H9 (cell line): ENCODE data around the gene PTPN7. TPM values are rescaled to one million over a fixed set of nuclear protein-coding genes. Genes with fewer than 3 reads are reported as not detected.

Experiments
- DNase-seq: peaks from one replicate; pipeline ENCODE4 v3.0.0-alpha.2; 2017
- H2AFZ ChIP-seq: one replicate; pipeline ENCODE4 v1.6.1; 2013; ENCODE audit warnings: mild to moderate bottlenecking, low read length, control low read depth, moderate library complexity
- H2AK5ac ChIP-seq: 2 replicates; pipeline ENCODE4 v1.6.1; 2013; ENCODE audit warnings: low read length, control low read depth, mixed read lengths; ENCODE audit not compliant: insufficient read length
- H2BK120ac ChIP-seq: one replicate; pipeline ENCODE4 v1.6.1; 2013; ENCODE audit warnings: low read depth, mild to moderate bottlenecking, low read length, control low read depth, inconsistent platforms; ENCODE audit not compliant: poor library complexity, severe bottlenecking
- H2BK12ac ChIP-seq: 2 replicates; pipeline ENCODE4 v1.6.1; 2013; ENCODE audit warnings: low read length, control low read depth, mixed read lengths, low read depth; ENCODE audit not compliant: insufficient read length
- H2BK15ac ChIP-seq: 2 replicates; pipeline ENCODE4 v1.6.1; 2013; ENCODE audit warnings: low read depth, low read length, control low read depth
- H2BK20ac ChIP-seq: one replicate; pipeline ENCODE4 v1.6.1; 2013; ENCODE audit warnings: low read depth, mild to moderate bottlenecking, low read length, control low read depth, inconsistent platforms; ENCODE audit not compliant: poor library complexity, severe bottlenecking
- H2BK5ac ChIP-seq: 2 replicates; pipeline ENCODE4 v1.6.1; 2013; ENCODE audit warnings: low read length, control low read depth, mixed read lengths; ENCODE audit not compliant: insufficient read length
- H3K14ac ChIP-seq: 2 replicates; pipeline ENCODE4 v1.6.1; 2013; ENCODE audit warnings: low read length, control low read depth; ENCODE audit not compliant: insufficient read depth
- H3K18ac ChIP-seq: 2 replicates; pipeline ENCODE4 v1.6.1; 2013; ENCODE audit warnings: low read depth, mild to moderate bottlenecking, mixed read lengths, low read length, control low read depth; ENCODE audit not compliant: insufficient read length
- H3K23ac ChIP-seq: 2 replicates; pipeline ENCODE4 v1.6.1; 2013; ENCODE audit warnings: low read length, control low read depth, mixed read lengths, low read depth; ENCODE audit not compliant: insufficient read length
- H3K23me2 ChIP-seq: 2 replicates; pipeline ENCODE4 v1.6.1; 2013; ENCODE audit warnings: low read depth, mild to moderate bottlenecking, mixed read lengths, low read length, control low read depth; ENCODE audit not compliant: insufficient read length, poor library complexity, severe bottlenecking
- H3K27ac ChIP-seq: 2 replicates; pipeline ENCODE4 v1.5.1; 2013; ENCODE audit warnings: low read length, control low read depth, mixed read lengths, low read depth; ENCODE audit not compliant: insufficient read length
- H3K27me3 ChIP-seq: 2 replicates; pipeline ENCODE4 v1.6.1; 2013; ENCODE audit warnings: low read length, control low read depth, inconsistent platforms; ENCODE audit not compliant: insufficient read depth
- H3K4ac ChIP-seq: 2 replicates; pipeline ENCODE4 v1.6.1; 2013; ENCODE audit warnings: low read depth, mild to moderate bottlenecking, control low read depth, inconsistent platforms, low read length, moderate library complexity
- H3K4me1 ChIP-seq: 2 replicates; pipeline ENCODE4 v1.6.1; 2013; ENCODE audit warnings: low read length, control low read depth, inconsistent platforms; ENCODE audit not compliant: insufficient read depth
- H3K4me2 ChIP-seq: 2 replicates; pipeline ENCODE4 v1.6.1; 2013; ENCODE audit warnings: low read length, control low read depth, mixed read lengths; ENCODE audit not compliant: insufficient read length, insufficient read depth
- H3K56ac ChIP-seq: 2 replicates; pipeline ENCODE4 v1.6.1; 2013; ENCODE audit warnings: low read depth, mild to moderate bottlenecking, mixed read lengths, low read length, control low read depth; ENCODE audit not compliant: insufficient read length
- H3K79me1 ChIP-seq: 2 replicates; pipeline ENCODE4 v1.6.1; 2013; ENCODE audit warnings: low read depth, mild to moderate bottlenecking, moderate library complexity, low read length, control low read depth, inconsistent platforms; ENCODE audit not compliant: insufficient read depth, poor library complexity, severe bottlenecking
- H3K79me2 ChIP-seq: 2 replicates; pipeline ENCODE4 v1.6.1; 2013; ENCODE audit warnings: low read length, control low read depth, inconsistent platforms; ENCODE audit not compliant: insufficient read depth
- H3K9ac ChIP-seq: 2 replicates; pipeline ENCODE4 v1.6.1; 2013; ENCODE audit warnings: low read length, control low read depth, mixed read lengths; ENCODE audit not compliant: insufficient read length; ENCODE audit errors: extremely low read depth
- H3K9me3 ChIP-seq: one replicate; pipeline ENCODE4 v1.6.1; 2013; ENCODE audit warnings: low read depth, low read length, inconsistent platforms; ENCODE audit not compliant: control insufficient read depth
- H3T11ph ChIP-seq: one replicate; pipeline ENCODE4 v1.6.1; 2013; ENCODE audit warnings: mild to moderate bottlenecking, low read length, control low read depth, inconsistent platforms
- H4K20me1 ChIP-seq: one replicate; pipeline ENCODE4 v1.6.1; 2013; ENCODE audit not compliant: control insufficient read depth, insufficient read length, insufficient read depth
- H4K5ac ChIP-seq: 2 replicates; pipeline ENCODE4 v1.6.1; 2013; ENCODE audit warnings: low read depth, mild to moderate bottlenecking, mixed read lengths, low read length, control low read depth; ENCODE audit not compliant: insufficient read length
- H4K8ac ChIP-seq: replicated peaks from 2 replicates; pipeline ENCODE4 v1.6.1; 2013; ENCODE audit warnings: low read length, control low read depth, mixed read lengths, low read depth; ENCODE audit not compliant: insufficient read length
- H4K91ac ChIP-seq: 2 replicates; pipeline ENCODE4 v1.6.1; 2013; ENCODE audit warnings: low read depth, mild to moderate bottlenecking, moderate library complexity, mixed read lengths, low read length, control low read depth; ENCODE audit not compliant: insufficient read length
- H3K27ac Mint-ChIP-seq, 3 experiments: 2 replicates in 2 of 3; 3 replicates in 1 of 3; pipeline ENCODE4 v1.8.0; 2020 to 2021; ENCODE audit warnings: mixed read lengths in 3 of 3, mild to moderate bottlenecking in 1 of 3, moderate library complexity in 1 of 3
- H3K27me3 Mint-ChIP-seq: 2 replicates; pipeline ENCODE4 v1.8.0; 2021; ENCODE audit warnings: low read depth, mild to moderate bottlenecking, moderate library complexity, mixed read lengths
- H3K36me3 Mint-ChIP-seq, 3 experiments: 2 replicates in 2 of 3; 3 replicates in 1 of 3; pipeline ENCODE4 v1.8.0; 2020 to 2021; ENCODE audit warnings: low read depth in 3 of 3, mixed read lengths in 3 of 3; ENCODE audit not compliant: insufficient read depth in 1 of 3
- H3K4me1 Mint-ChIP-seq, 2 experiments: 2 replicates each; pipeline ENCODE4 v1.8.0; 2020; ENCODE audit warnings: mixed read lengths in 2 of 2
- H3K4me3 Mint-ChIP-seq, 2 experiments: 2 replicates in 1 of 2; 3 replicates in 1 of 2; pipeline ENCODE4 v1.8.0; 2020 to 2021; ENCODE audit warnings: mild to moderate bottlenecking in 2 of 2, mixed read lengths in 2 of 2, moderate library complexity in 1 of 2
- H3K9me3 Mint-ChIP-seq, 2 experiments: 2 replicates in 1 of 2; 3 replicates in 1 of 2; pipeline ENCODE4 v1.8.0; 2020; ENCODE audit warnings: mild to moderate bottlenecking in 2 of 2, mixed read lengths in 2 of 2, moderate library complexity in 1 of 2
- WGBS: extraction: QIAGEN DNeasy Blood & Tissue Kit; methylation state at CpG from one replicate; pipeline ENCODE4 v1.1.7; 2013; ENCODE audit warnings: missing lambda C conversion rate, low lambda C conversion rate, mixed read lengths; ENCODE audit not compliant: insufficient read length; ENCODE audit errors: extremely low coverage; 5-methylcytosine and 5-hydroxymethylcytosine counted together
- total RNA-seq: library from RNA; stranded (reverse); gene quantifications from 2 replicates; pipeline ENCODE4 v1.2.1, GENCODE V29; 2021
- TF ChIP-seq, protein P1 (sequence below): fragments of 200-600 bp; sonication (generic); conservative IDR thresholded peaks from 3 replicates; pipeline ENCODE4 v1.8.0; 2021; ENCODE audit warnings: antibody characterized with exemption, mild to moderate bottlenecking

PTPN7 gene
- total RNA-seq, 1 experiment from 2014 or later: 0.72 TPM

DNA sequence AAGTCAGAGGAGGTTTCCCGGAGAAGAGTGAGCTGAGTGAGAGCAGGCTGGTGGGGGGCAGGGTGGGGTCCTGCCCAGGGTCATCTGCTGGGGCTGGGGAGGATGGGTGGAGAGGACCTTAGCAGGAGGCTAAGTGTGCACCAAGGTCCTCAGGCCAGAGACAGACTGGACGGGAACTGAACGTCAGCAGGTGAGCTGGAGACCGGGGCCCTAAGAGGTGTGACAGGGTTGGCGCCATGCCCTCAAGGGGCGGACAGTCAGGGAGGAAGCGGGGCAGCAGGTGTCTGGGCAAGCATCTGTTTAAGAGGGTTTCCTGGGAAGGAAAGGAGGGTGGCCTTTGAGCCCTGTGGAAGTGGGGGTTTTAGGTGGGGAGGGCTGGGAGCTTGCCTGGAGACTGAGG is 13.6 kb upstream of the PTPN7 start:
- Histone ChIP-seq H4K8ac (no peak overlapping the region), H2BK120ac (no peak overlapping the region), H2BK12ac (no peak overlapping the region), H2BK5ac (no peak overlapping the region), H3K27ac (no peak overlapping the region), H3K9ac (no peak overlapping the region), H3K4me2 (no peak overlapping the region), H3K79me2 (no peaks in the 10 kb centered on the region), H3K18ac (no peak overlapping the region), H3K9me3 (no peaks in the 10 kb centered on the region), H3K14ac (no peak overlapping the region), H3K79me1 (no peaks in the 10 kb centered on the region), H3K4me1 (no peaks in the 10 kb centered on the region), H3K23me2 (no peaks in the 10 kb centered on the region), H4K20me1 (no peaks in the 10 kb centered on the region), H3T11ph (no peak overlapping the region), H2BK20ac (no peak overlapping the region), H3K23ac (no peak overlapping the region), H3K4ac (no peak overlapping the region), H3K27me3 (no peaks in the 10 kb centered on the region), H3K56ac (no peak overlapping the region), H4K91ac (no peak overlapping the region), H2AK5ac (no peak overlapping the region), H4K5ac (no peak overlapping the region), H2BK15ac (no peak overlapping the region), H2AFZ (no peak overlapping the region)
- DNase-seq: no peak
- no peaks in the 10 kb centered on the region for H3K9me3 Mint-ChIP-seq
- H3K4me1 Mint-ChIP-seq: no peaks in the 10 kb centered on the region
- 0 out of 7 replicates have a peak overlapping the region, but pooled peaks of 1 of the 3 experiments have one; percentile 39 for H3K27ac Mint-ChIP-seq
- no CpG with 5 or more reads among the region's 7 CpGs for WGBS
- H3K4me3 Mint-ChIP-seq: no peak overlapping the region
- TF ChIP-seq, protein P1, sequence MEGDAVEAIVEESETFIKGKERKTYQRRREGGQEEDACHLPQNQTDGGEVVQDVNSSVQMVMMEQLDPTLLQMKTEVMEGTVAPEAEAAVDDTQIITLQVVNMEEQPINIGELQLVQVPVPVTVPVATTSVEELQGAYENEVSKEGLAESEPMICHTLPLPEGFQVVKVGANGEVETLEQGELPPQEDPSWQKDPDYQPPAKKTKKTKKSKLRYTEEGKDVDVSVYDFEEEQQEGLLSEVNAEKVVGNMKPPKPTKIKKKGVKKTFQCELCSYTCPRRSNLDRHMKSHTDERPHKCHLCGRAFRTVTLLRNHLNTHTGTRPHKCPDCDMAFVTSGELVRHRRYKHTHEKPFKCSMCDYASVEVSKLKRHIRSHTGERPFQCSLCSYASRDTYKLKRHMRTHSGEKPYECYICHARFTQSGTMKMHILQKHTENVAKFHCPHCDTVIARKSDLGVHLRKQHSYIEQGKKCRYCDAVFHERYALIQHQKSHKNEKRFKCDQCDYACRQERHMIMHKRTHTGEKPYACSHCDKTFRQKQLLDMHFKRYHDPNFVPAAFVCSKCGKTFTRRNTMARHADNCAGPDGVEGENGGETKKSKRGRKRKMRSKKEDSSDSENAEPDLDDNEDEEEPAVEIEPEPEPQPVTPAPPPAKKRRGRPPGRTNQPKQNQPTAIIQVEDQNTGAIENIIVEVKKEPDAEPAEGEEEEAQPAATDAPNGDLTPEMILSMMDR: no peak
- H3K36me3 Mint-ChIP-seq: no peaks in the 10 kb centered on the region
- H3K27me3 Mint-ChIP-seq: peaks cover 2% of the 10 kb centered on the region; the same call in 1 of the 2 replicates
